Measurements from ENCODE around the gene ASTL.
A peak's percentile ranks its signal among the peaks of the same experiment; 100 is the strongest.

The ASTL gene

DNA sequence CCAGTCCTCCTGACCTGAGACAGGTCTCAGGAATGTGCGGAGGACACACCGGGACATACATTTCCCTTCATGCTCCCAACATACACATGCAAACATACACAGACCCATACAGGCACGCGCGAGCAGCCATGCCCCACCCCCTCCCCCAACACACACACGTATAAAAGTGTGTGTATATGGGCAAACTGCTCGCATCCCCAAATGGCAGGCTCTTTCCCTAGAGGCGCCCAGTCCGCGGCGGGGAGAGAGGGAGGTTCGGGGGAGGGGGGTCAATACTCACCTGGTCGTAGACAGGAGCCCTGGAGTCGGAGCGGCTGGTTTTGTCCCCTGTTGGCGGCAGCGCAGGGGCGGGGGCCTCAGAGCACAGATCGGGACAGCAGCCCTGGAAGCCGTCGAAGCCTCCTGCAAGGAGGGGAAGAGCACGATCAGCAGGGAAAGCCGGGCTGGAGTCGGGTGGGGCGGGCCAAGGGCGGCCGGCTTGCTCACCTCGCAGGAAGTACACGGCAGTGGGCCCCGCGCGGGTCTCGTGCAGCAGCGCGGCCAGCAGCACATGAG, 6.3 kb upstream of the ASTL start:
- peak overlapping the region; percentile 86 for H3K27ac ChIP-seq (ENCODE audit: low read length)
- peak overlapping the region; percentile 82 for H3K9ac ChIP-seq (ENCODE audit: low read depth, low read length)
- peaks cover 59% of the 10 kb centered on the region for H3K4me1 ChIP-seq (ENCODE audit: insufficient read depth, low read length)
- ATAC-seq (ENCODE audit: insufficient read depth, low read depth): no peak
- peaks cover 11% of the 10 kb centered on the region for H4K20me1 ChIP-seq (ENCODE audit: insufficient read depth, low read length)
- H2AFZ ChIP-seq (ENCODE audit: low read depth, low read length): peak overlapping the region; percentile 90
- no peaks in the 10 kb centered on the region for H3K27me3 ChIP-seq (ENCODE audit: insufficient read depth, low read length, poor library complexity)
- TF ChIP-seq EZH2 (IDR thresholded peaks at IDR 0.05; ENCODE audit: borderline replicate concordance, low read depth, low read length, severe bottlenecking): no peak
- TF ChIP-seq, protein P1, sequence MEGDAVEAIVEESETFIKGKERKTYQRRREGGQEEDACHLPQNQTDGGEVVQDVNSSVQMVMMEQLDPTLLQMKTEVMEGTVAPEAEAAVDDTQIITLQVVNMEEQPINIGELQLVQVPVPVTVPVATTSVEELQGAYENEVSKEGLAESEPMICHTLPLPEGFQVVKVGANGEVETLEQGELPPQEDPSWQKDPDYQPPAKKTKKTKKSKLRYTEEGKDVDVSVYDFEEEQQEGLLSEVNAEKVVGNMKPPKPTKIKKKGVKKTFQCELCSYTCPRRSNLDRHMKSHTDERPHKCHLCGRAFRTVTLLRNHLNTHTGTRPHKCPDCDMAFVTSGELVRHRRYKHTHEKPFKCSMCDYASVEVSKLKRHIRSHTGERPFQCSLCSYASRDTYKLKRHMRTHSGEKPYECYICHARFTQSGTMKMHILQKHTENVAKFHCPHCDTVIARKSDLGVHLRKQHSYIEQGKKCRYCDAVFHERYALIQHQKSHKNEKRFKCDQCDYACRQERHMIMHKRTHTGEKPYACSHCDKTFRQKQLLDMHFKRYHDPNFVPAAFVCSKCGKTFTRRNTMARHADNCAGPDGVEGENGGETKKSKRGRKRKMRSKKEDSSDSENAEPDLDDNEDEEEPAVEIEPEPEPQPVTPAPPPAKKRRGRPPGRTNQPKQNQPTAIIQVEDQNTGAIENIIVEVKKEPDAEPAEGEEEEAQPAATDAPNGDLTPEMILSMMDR (IDR thresholded peaks at IDR 0.05; ENCODE audit: borderline replicate concordance, extremely low read depth, low read length, poor library complexity, severe bottlenecking): no peak
- H3K36me3 ChIP-seq (ENCODE audit: insufficient read depth, low read length): peaks cover 12% of the 10 kb centered on the region
- H3K9me3 ChIP-seq (ENCODE audit: insufficient read depth, low read length, severe bottlenecking): no peaks in the 10 kb centered on the region
- H3K4me3 ChIP-seq (ENCODE audit: low read depth in 1 of 2, low read length in 2 of 2): peak overlapping the region; percentile 26 to 66; a peak in 3 of 4 replicates
- H3K4me2 ChIP-seq (ENCODE audit: insufficient read depth, low read length): peak overlapping the region; percentile 75
- peaks cover 14% of the 10 kb centered on the region for H3K79me2 ChIP-seq (ENCODE audit: insufficient read depth, low read length)
- DNase-seq: peak; percentile 48

DNA sequence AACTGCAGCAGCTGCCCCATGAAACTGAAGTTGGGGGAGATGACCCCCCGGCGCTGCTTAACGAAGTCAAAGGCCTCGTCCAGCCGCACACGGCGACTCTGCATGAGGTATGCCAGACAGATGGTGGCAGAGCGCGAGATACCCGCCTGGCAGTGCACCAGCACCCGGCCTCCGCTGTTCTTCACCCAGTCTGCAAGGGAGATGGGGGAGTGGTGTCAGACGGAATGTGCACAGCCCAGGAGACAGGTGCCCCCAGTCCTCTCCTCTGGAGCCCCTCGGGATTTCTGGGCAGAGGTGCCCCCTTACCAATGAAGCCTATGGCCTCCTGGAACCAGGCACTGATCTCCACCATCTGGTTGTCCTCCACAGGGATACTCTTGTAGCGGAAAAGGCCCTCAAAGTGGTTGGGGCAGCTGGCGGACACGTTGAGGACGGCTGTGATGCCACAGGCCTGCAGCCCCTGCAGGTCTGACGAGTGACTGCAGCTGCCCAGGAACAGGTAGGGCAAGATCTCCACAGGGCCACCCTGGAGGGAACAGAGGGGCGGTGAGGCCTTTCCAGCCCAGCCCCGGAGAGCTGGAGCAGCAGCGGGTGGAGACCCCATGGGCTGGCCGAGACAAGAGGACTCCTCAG, 5.7 kb upstream of the ASTL start:
- H3K9me3 ChIP-seq (ENCODE audit: insufficient read depth, low read length, severe bottlenecking): no peaks in the 10 kb centered on the region
- TF ChIP-seq EZH2 (IDR thresholded peaks at IDR 0.05; ENCODE audit: borderline replicate concordance, low read depth, low read length, severe bottlenecking): no peak
- TF ChIP-seq, protein P1 (IDR thresholded peaks at IDR 0.05; ENCODE audit: borderline replicate concordance, extremely low read depth, low read length, poor library complexity, severe bottlenecking): peak; percentile 41
- H3K4me3 ChIP-seq (ENCODE audit: low read depth in 1 of 2, low read length in 2 of 2): peak overlapping the region; percentile 26 to 66; a peak in 3 of 4 replicates
- peak; percentile 18 for DNase-seq
- peaks cover 14% of the 10 kb centered on the region for H3K79me2 ChIP-seq (ENCODE audit: insufficient read depth, low read length)
- H3K27ac ChIP-seq (ENCODE audit: low read length): peak overlapping the region; percentile 86
- no peaks in the 10 kb centered on the region for H3K27me3 ChIP-seq (ENCODE audit: insufficient read depth, low read length, poor library complexity)
- H3K4me1 ChIP-seq (ENCODE audit: insufficient read depth, low read length): peaks cover 58% of the 10 kb centered on the region
- peak overlapping the region; percentile 82 for H3K9ac ChIP-seq (ENCODE audit: low read depth, low read length)
- H3K36me3 ChIP-seq (ENCODE audit: insufficient read depth, low read length): peaks cover 12% of the 10 kb centered on the region
- no peak for ATAC-seq (ENCODE audit: insufficient read depth, low read depth)
- H4K20me1 ChIP-seq (ENCODE audit: insufficient read depth, low read length): peaks cover 11% of the 10 kb centered on the region
- peak overlapping the region; percentile 90; the same call in 1 of the 2 replicates for H2AFZ ChIP-seq (ENCODE audit: low read depth, low read length)
- H3K4me2 ChIP-seq (ENCODE audit: insufficient read depth, low read length): peak overlapping the region; percentile 75

DNA sequence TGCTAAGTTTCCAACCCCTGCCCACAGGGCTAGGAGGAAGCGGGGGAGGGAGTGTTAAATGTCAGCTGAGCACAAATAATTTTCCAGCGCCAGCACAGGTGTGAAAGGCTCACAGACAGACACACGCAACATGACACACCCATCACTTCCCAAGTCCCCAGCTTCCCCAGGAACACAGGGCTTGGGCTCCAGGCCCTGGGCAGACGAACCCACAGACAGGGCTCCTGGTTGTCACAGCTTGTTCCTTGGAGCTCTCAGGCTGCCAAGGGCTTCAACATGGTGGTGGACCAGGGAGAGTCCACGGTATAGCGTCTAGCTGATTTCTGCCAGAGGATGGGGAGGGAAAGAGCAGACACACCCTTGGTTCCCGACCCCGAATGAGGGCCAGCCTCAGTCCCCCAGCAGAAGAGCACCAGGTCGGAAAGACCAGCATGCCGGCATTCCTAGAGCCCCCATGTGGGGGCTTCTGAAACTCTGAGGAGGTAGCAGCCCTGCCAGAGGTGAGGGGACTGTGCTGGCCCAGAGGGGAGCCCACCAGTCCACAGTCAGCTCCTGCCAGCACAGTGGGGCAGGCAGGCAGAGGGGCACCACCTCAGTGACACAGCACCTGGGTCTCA, 5.0 kb upstream of the ASTL start:
- DNase-seq (no peak), ATAC-seq (ENCODE audit: insufficient read depth, low read depth) (no peak)
- no peak overlapping the region for H3K9ac ChIP-seq (ENCODE audit: low read depth, low read length)
- H3K9me3 ChIP-seq (ENCODE audit: insufficient read depth, low read length, severe bottlenecking): no peaks in the 10 kb centered on the region
- H4K20me1 ChIP-seq (ENCODE audit: insufficient read depth, low read length): peaks cover 11% of the 10 kb centered on the region
- no peak overlapping the region for H2AFZ ChIP-seq (ENCODE audit: low read depth, low read length)
- H3K79me2 ChIP-seq (ENCODE audit: insufficient read depth, low read length): peaks cover 14% of the 10 kb centered on the region
- H3K36me3 ChIP-seq (ENCODE audit: insufficient read depth, low read length): peaks cover 12% of the 10 kb centered on the region
- H3K4me1 ChIP-seq (ENCODE audit: insufficient read depth, low read length): peaks cover 52% of the 10 kb centered on the region
- TF ChIP-seq EZH2 (IDR thresholded peaks at IDR 0.05; ENCODE audit: borderline replicate concordance, low read depth, low read length, severe bottlenecking): no peak
- TF ChIP-seq, protein P1 (IDR thresholded peaks at IDR 0.05; ENCODE audit: borderline replicate concordance, extremely low read depth, low read length, poor library complexity, severe bottlenecking): no peak
- no peak overlapping the region; the same call in 1 of the 2 replicates for H3K27ac ChIP-seq (ENCODE audit: low read length)
- H3K4me2 ChIP-seq (ENCODE audit: insufficient read depth, low read length): peak overlapping the region; percentile 75
- no peaks in the 10 kb centered on the region for H3K27me3 ChIP-seq (ENCODE audit: insufficient read depth, low read length, poor library complexity)
- H3K4me3 ChIP-seq (ENCODE audit: low read depth in 1 of 2, low read length in 2 of 2): peak overlapping the region in 1 of 2 experiments; percentile 66; a peak in 1 of 4 replicates

Measured in DND-41 (cell line).